Suprapubic skin (tissue), 3 donors: ENCODE results near the gene SH2D1A.

Source experiments
- POLR2A ChIP-seq, 2 donors: fragments of 450-650 bp; IDR thresholded peaks; one replicate each; pipeline ENCODE4 v1.6.1; 2017; ENCODE audit warnings: antibody characterized with exemption in 2 of 2, mild to moderate bottlenecking in 2 of 2, moderate library complexity in 2 of 2
- TF ChIP-seq, protein P1 (sequence below), 2 donors: fragments of 200-600 bp in 1 of 2; fragments of 450-650 bp in 1 of 2; sonication (generic) in 1 of 2; IDR thresholded peaks; one replicate each; pipeline ENCODE4 v1.5.1; 2016 to 2019; ENCODE audit warnings: antibody characterized with exemption in 2 of 2, mild to moderate bottlenecking in 1 of 2, moderate library complexity in 1 of 2

DNA sequence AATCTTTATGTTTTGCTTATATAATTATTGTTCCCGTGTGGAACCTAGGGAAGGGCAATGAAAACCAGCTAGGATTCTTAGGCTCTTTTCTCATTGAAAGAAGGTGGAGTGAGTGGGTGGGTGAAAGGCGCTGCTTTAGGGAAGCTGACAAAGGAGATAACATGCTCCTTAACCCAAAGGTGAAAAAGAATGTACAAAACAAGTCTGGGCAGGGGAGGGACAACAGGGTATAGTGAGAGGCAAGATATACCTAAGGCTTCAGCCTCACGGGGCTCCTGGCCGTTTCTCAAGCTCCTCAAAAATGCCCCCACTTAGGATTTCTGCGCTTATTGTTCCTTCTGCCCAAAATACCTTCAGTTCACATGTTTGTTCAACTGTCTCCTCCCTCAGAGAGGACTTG lies 1.8 kb downstream of the SH2D1A start:
- TF ChIP-seq, protein P1, sequence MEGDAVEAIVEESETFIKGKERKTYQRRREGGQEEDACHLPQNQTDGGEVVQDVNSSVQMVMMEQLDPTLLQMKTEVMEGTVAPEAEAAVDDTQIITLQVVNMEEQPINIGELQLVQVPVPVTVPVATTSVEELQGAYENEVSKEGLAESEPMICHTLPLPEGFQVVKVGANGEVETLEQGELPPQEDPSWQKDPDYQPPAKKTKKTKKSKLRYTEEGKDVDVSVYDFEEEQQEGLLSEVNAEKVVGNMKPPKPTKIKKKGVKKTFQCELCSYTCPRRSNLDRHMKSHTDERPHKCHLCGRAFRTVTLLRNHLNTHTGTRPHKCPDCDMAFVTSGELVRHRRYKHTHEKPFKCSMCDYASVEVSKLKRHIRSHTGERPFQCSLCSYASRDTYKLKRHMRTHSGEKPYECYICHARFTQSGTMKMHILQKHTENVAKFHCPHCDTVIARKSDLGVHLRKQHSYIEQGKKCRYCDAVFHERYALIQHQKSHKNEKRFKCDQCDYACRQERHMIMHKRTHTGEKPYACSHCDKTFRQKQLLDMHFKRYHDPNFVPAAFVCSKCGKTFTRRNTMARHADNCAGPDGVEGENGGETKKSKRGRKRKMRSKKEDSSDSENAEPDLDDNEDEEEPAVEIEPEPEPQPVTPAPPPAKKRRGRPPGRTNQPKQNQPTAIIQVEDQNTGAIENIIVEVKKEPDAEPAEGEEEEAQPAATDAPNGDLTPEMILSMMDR (IDR thresholded peaks at IDR 0.05): no peak
- TF ChIP-seq POLR2A (IDR thresholded peaks at IDR 0.05): no peak
